GM06990 (cell line): Measurements from ENCODE around the gene EFHD1.
A peak's percentile ranks its signal among the peaks of the same experiment; 100 is the strongest.

ENCODE experiments used
- DNase-seq: peaks from one replicate; pipeline ENCODE4 v3.0.0-alpha.2; 2011; ENCODE audit not compliant: insufficient read length; ENCODE audit errors: extremely low read depth
- H3K27me3 ChIP-seq: replicated peaks from 2 replicates; pipeline ENCODE4 v1.6.0; 2011; ENCODE audit warnings: low read length; ENCODE audit not compliant: control insufficient read depth, insufficient read depth
- H3K36me3 ChIP-seq: 2 replicates; pipeline ENCODE4 v1.5.1; 2011; ENCODE audit warnings: low read length; ENCODE audit not compliant: control insufficient read depth, insufficient read depth
- H3K4me3 ChIP-seq: replicated peaks from 2 replicates; pipeline ENCODE4 v1.5.1; 2011; ENCODE audit warnings: low read depth, mild to moderate bottlenecking, control low read depth, low read length
- TF ChIP-seq, protein P1 (sequence below): IDR thresholded peaks from 2 replicates; pipeline ENCODE4 v1.5.1; 2011; ENCODE audit warnings: low read length, control low read depth, mild to moderate bottlenecking, inconsistent platforms; ENCODE audit not compliant: insufficient read depth, poor library complexity, severe bottlenecking

The EFHD1 gene

DNA sequence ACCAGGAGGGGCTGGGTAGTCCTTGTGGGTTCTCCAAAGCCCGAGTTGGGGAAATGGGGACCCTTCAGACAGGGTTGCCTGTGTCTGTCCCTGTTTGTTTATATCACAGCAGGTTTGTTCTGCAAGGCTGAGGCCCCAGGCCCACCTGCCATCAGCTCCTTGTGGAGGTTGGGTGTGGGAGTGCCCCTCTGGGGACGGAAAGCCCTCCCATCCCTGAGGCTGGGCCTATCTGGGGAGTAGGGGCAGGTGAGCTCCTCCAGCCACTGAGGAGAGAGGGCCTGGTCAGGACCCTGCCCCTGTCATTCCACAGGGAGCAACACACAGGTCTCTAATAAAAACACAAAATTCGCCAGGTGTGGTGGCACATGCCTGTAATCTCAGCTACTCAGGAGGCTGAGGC, 23.3 kb upstream of the EFHD1 start:
- Histone ChIP-seq H3K36me3 (no peaks in the 10 kb centered on the region), H3K4me3 (no peak overlapping the region), H3K27me3 (no peaks in the 10 kb centered on the region)
- DNase-seq = no peak
- TF ChIP-seq, protein P1, sequence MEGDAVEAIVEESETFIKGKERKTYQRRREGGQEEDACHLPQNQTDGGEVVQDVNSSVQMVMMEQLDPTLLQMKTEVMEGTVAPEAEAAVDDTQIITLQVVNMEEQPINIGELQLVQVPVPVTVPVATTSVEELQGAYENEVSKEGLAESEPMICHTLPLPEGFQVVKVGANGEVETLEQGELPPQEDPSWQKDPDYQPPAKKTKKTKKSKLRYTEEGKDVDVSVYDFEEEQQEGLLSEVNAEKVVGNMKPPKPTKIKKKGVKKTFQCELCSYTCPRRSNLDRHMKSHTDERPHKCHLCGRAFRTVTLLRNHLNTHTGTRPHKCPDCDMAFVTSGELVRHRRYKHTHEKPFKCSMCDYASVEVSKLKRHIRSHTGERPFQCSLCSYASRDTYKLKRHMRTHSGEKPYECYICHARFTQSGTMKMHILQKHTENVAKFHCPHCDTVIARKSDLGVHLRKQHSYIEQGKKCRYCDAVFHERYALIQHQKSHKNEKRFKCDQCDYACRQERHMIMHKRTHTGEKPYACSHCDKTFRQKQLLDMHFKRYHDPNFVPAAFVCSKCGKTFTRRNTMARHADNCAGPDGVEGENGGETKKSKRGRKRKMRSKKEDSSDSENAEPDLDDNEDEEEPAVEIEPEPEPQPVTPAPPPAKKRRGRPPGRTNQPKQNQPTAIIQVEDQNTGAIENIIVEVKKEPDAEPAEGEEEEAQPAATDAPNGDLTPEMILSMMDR = no peak

GRCh38 chr2:232611061-232611460, 22.3 kb upstream of the EFHD1 start:
- Histone ChIP-seq H3K27me3 (no peaks in the 10 kb centered on the region), H3K36me3 (no peaks in the 10 kb centered on the region), H3K4me3 (no peak overlapping the region)
- TF ChIP-seq, protein P1 = no peak
- DNase-seq = no peak

- Histone ChIP-seq H3K4me3 (no peak overlapping the region), H3K27me3 (no peaks in the 10 kb centered on the region), H3K36me3 (no peaks in the 10 kb centered on the region)
- DNase-seq = peak; percentile 31
- TF ChIP-seq, protein P1 = peak; percentile 97
Measured at GRCh38 chr2:232611559-232612218, 21.7 kb upstream of the EFHD1 start.

GRCh38 chr2:232613538-232614134, 19.8 kb upstream of the EFHD1 start:
- H3K36me3 ChIP-seq = no peaks in the 10 kb centered on the region
- TF ChIP-seq, protein P1 = no peak
- H3K4me3 ChIP-seq = no peak overlapping the region
- no peaks in the 10 kb centered on the region for H3K27me3 ChIP-seq
- DNase-seq = no peak

DNA sequence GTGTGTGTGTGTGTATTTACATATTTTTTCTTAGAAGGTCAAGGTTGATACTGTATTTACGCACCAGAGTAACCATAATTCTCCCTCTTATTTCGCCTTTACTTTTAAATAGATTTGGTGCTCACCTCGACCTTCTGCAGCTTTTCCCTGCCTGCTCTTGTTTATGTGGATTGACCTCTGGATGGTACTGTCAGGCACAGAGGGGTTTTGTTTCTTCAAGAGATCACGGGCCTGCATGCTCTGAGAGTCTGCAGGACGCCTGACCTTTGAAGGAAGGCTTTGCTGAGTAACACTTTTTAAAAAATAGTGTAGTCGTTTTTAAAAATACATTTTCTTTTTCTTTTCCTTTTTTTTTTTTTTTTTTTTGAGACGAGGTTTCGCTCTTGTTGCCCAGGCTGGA, 18.1 kb upstream of the EFHD1 start:
- no peaks in the 10 kb centered on the region for H3K27me3 ChIP-seq
- H3K4me3 ChIP-seq = no peak overlapping the region
- TF ChIP-seq, protein P1 = no peak
- DNase-seq = no peak
- H3K36me3 ChIP-seq = no peaks in the 10 kb centered on the region

- no peak overlapping the region for H3K4me3 ChIP-seq
- no peaks in the 10 kb centered on the region for H3K27me3 ChIP-seq
- TF ChIP-seq, protein P1 = no peak
Measured at GRCh38 chr2:232621186-232621585, 12.2 kb upstream of the EFHD1 start.

More at GRCh38 chr2:232621186-232621585, 12.2 kb upstream of the EFHD1 start:
- H3K36me3 ChIP-seq = no peaks in the 10 kb centered on the region
- no peak for DNase-seq
